Activated T-helper 1 cell treated with anti-CD3 and anti-CD28 coated beads, Interleukin-2, amount 50 U/mL, for 16 hours (primary cell): ENCODE measurements around the gene C1QTNF12.
A peak's percentile ranks its signal among the peaks of the same experiment; 100 is the strongest.

Experiments used
- DNase-seq, 2 donors: peaks; one replicate each; pipeline ENCODE4 v3.0.0-alpha.2; 2020; ENCODE audit warnings: low read depth in 1 of 2, low spot score in 1 of 2

C1QTNF12 gene

DNA sequence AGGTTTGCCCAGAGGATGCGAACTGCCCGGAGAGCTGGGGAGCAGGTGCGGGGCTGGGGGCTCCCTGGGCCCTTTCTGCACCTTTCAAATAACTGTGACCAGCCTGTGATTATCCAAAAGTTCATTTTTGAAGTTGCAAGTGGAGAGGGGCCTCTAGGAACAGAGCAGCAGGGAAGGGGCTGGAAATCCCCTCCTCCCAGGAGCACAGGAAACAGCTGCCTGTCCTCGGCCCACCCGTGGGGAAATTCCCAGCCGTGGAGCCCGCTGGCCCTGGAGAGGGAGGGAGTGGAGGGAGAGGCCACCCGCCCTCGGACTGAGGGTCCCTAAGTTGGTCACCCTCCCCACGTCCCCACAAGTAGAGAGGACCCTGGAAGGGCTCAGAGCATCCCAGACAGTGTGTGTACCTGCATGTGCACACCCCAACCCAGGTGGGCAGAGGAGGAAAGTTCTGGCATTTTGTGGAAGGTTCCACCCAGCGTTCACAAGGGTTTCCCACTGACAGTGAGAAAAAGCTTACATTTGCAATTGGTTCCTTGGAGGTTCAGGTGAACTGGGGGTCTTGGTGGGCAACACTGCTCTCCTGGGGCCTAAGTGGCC lies 31.3 kb downstream of the C1QTNF12 start:
- no peak for DNase-seq

DNA sequence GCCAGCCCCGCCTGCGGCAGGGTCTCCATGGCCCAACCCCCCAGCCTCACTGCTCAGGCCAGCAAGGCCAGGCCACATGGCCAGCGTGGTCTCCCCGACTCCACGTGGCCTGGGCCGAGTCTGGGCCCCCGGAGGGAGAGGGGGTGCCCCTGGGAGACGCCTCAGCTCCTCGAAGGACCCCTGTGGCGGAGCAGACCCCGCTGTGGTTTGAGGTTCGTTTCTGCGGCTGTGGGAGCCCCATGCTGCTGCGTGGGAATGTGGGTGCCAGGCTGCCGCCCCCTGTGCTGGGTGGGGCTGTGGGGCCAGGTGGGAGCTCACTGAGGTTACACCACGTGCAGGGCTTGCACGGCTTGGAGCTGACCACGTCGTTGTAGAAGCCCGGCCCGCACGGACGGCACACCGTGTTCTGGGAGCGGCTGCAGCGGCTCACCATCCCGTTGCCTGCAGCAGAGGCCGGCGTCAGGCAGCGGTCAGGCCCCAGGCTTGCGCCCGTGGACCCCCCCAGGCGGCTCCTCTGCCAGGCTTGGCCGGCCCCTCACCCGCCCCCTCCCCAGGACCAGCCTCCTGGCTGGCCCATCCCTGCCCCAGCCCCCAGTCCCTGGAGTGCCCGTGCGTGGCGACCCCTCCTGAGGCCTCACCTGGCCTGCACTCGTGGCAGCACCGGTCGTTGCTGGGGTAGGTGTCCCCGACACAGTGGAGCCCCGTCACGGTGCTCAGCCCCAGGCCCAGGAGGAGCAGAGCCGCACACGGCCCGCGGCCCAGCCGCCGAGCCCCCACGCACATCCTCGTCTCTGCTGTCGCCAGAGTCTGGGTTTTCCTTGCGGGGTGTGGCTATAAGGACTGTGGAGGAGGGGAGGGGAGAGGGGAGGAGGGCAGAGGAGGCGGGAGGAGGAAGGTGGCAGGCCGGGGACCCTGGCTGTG lies 32.9 kb downstream of the C1QTNF12 start, which contains the start of gene TNFRSF4:
TNFRSF4 (minus strand) TSS at position 809 of the 921 bp plus-strand sequence; CDS start at position 783, 26 bp downstream.
- no peak for DNase-seq

DNA sequence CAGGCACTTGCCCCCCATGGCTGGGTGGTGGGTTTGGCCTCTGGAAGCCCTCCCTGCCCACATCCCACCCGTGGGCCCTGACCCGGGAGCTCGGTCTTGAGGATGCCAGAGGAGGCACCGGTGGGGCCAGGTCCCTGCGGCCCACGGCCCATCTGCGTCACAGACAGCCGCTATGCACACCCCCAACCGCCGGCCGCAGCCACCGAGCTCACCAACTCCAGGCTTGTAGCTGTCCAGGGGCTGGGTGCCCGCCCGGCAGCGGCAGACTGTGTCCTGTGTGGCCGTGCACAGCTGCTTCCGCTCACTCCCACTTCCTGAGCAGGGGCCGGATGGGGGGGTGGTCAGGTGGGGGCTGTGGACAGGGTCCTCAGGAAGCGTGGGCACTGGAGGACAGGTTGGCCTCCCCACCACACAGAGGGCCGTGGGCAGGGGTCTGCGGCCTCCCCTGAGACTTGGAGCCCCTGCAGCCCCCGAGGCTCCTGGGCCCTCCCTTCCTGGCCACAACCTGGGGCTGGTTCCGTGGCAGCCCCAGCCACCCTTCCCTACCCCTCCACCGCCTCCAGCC lies 33.7 kb downstream of the C1QTNF12 start:
- DNase-seq: no peak

DNA sequence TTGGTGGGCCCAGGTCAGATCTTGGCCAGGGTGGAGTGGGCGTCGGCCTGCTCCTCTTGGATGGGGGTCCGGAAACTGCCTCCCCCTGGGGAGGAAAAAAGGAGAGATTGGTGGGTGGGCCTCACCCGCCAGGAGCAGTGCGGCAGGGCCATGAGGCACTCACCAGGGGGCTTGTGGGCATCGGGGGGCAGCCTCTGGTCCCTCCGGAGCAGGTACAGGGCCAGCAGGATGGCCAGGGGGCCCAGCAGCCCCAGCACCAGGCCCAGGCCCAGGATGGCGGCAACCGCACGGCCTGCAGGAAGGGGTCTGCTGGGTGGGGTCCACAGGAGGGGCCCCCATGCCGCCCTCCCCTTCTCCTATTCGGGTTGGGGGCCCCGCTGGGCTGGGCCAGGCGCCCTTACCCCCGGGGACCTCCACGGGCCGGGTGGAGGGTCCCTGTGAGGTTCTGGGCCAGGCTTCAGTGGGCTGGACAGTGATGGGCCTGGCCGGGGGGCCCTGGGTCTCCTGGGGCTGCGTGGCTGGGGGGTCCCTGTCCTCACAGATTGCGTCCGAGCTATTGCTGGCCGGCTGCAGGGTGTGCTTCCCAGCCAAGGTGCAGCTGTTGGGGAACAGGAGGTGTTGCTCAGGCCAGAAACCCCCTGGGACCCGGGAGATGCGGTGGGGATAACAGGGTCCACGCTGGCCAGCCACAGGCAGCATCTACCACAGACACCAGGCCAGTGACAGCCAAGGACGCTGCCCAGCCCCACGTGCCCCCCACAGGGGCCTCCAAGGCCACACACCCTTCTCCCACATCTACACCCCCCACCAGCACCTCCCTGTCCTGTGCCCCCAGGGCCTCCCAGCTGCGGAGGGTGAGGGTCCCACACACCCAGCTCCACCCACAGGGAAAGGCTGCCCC lies 34.7 kb downstream of the C1QTNF12 start:
- no peak for DNase-seq

DNA sequence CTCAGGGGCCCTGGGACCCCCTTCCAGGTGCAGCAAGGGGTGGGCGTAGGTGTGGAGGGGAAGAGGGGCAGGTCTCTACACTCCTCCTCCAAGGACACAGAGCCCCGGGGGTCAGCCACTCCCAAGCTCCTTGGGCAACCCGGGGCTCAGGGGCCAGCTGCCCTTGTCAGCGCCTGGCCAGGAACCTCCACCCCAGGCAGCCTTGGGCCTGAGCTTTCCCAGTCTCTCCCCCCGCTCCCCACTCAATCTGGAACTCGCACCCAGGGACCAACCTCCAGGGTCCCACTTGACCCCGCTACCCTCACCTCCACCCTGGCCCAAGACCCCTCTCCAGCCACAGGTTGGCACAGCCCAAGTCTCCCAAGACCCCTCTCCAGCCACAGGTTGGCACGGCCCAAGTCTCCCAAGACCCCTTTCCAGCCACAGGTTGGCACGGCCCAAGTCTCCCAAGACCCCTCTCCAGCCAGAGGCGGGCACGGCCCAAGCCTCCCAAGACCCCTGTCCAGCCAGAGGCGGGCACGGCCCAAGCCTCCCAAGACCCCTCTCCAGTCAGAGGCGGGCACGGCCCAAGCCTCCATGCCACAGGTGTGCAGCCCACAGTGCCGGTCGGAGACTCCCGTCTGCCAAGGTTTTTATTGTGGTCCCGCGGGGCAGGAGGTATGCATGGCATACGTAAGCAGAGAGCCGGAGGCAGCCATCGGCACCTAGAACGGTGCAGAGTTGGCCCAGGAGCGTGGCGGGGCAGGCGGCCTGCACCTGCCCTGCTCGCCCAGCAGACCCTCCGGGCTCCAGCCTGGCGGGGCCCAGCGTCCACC lies 35.6 kb downstream of the C1QTNF12 start:
- DNase-seq: no peak

DNA sequence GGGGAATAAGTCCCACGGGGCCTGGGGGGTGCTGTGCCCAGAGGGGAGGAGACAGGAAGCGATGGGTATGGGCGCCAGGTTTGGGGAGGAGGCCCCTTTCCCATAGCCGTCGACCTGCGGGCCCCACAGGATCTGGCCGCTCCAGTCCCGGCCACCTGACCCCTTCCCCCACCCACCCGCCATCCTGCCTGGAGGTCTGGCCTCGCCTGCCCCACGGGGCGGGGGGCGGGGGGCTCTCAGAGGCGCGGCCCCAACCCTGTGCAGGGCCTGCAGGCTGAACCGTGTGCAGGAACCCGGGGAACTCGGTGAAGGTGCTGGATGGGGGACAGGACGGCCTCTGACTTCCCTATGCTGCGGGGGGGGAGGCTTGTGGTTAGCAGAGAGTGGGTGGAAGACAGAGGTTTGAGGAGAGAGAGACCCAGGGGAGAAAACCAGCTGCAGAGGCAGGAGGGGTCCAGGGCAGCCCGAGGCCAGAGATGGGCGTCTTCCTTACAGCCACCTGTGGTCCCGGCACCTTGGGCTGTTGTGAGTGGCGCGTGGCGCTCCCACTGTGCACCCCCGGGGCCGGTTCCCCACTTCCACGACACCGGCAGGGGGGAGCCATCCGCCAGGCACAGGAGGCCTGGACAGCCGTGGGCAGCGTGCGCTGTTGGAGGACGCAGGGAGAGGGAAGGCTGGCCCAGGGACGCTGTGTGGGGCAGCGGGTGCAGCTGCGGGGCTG lies 37.6 kb downstream of the C1QTNF12 start:
- DNase-seq: no peak

DNA sequence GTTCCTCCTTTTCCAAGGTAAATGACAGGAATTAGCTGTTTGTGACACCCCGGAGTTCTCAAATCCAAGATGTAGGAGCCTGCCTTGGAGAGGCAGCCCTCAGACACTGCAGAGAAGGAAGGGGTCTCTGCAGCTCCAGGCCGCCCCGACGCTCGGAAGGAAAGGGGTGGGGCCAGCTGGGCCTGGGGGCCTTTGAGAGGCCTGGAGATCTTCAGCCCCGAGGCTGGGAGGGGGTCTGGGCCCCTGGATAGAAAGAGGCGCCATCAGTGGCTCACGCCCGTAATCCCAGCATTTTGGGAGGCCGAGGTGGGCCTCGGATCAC lies 39.0 kb downstream of the C1QTNF12 start:
- DNase-seq: no peak

DNA sequence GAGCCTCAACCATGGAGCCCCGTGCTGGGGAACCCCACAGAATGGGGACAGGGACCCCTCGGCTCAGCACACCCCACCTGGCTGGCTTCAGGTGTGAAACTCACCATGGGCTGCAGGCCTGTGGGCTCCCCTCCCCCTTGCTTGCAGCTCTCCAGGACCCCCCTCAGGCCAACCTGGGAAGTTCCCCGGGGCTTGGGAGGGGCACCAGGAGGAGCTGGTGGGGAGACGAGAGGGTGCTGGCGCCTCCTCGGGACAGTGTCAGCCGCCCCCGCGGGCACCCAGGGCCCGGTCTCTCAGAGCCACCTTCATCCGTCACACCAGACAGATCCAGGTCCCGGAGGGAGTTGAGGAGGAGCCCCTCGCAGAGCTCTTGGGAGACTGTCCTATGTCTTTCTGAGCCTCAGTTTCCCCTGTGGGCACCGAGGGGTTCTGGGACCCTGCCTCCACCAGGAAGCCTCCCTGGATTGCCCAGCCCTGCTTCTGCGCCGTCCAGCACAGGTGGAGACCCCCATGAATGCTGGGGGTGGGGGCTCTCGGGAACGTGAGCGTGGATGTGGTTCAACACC lies 39.5 kb downstream of the C1QTNF12 start:
- DNase-seq: no peak

DNA sequence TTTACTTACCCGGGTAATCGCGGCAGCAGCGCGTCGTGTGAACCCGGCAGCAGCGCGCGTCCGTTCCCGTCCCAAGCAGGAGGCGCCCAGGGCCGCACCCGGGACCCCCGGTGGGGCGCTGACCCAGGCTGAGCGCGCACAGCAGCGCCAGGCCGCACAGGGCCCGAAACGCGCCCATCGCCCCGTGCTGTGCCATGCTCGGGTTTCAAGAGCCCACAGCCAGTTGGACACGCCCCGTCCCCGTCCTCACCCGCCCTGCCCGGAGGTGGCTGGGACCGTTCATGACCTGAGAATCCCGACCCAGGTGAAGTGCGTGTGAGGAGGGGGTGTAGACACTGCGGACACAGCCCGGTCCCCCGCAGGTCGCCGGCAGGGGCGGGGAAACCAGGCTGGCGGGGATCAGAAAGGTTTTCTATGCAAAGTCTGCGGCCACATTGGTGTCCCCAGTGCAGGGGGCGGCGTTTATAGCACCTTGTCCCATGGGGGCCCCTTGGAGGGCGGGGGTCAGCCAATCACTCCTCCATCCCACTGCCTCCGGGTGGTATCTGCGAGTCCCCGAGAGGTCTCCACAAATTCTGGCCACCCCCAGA lies 40.1 kb downstream of the C1QTNF12 start, which contains the start of gene TNFRSF18:
TNFRSF18 (minus strand) TSS at position 217 of the 590 bp plus-strand sequence; CDS start at position 196, 21 bp downstream.
- no peak for DNase-seq

DNA sequence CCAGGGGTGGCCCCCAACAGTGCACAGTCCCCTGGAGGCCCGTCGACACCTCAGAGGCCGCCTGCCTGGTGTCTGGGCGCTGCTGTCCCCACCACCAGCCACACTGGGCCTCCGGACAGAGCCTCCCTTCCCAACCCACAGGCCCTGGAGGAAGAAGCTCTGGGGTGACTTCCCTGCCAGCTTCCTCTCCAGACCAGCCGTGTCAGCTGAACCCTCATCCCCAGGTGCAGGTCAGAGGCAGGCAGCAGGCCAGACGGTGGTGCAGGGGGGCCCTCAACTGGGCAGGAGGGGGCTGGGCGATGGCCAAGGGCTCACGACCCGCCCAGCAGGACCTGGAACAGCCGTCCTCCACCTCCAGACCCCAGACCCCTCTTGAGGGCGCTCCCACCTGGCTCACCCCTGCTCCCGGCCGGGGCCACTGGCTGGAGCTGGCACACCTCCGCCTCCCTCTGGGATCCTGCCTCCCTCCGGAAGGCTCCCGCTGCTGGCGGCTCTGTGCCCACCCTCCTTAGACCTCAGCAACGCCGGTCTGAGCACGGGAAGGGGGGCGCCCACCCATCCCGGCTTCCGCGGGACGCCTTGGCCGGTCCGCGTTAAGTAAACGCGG lies 40.6 kb downstream of the C1QTNF12 start:
- no peak for DNase-seq

DNA sequence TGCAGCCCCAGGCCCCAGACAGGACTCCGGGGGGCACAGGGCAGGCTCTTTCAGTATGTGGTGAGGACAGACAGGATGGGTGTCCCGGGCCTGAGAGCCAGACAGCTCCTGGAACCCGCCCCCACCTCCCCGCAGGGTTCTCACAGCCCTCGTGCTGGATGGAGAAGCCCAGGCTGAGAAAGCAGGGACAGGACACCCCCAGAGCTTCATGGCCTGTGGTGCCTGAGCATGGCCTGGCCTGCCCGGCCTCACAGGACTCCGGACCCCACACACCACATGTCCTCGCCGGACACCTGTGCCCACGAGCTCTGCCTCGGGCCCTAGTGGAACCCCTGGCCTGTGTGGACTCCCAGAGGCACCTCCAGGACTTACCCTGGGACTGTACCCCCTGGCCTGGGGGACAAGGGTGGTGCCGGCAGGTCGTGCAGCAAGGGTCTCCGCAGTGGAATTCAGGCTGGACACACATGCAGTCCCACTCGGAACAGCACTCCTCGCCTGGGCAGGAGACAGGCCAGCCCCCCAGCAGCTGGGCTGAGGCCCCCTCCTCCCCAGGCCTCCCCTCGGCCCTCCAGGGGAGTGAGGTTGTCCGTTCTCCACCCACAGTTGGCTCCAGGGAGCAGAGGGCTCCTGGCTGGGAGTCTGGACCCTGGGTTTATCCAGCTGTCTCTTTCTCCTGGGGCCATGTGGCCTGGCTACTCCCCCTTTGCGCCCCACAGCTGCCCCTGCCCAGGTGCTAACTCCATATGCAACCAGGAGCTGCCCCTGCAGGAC lies 41.3 kb downstream of the C1QTNF12 start:
- no peak for DNase-seq

DNA sequence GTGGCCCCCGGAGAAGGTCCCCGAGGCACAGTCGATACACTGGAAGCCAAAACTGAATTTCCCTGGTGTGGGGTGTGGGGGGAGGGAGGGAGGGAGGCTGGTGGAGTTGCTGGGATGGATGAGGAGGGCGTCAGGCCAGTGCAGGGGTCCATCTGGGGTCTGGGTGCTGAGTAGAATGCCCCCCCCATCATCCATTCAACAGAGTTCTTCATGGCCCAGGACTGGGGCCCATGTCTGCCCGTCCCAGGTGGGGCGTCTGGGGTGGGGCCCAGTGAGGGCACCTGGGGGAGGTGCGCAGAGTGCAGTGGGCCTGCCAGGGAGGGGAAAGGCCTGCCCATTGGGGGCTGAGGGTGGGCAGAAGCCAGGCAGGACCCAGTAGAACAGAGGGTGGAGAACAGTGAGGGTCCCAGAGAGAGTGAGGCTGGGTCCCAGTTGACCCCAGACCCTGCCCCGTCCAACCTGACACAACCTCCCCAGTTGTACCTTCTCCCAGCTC lies 42.0 kb downstream of the C1QTNF12 start:
- no peak for DNase-seq

DNA sequence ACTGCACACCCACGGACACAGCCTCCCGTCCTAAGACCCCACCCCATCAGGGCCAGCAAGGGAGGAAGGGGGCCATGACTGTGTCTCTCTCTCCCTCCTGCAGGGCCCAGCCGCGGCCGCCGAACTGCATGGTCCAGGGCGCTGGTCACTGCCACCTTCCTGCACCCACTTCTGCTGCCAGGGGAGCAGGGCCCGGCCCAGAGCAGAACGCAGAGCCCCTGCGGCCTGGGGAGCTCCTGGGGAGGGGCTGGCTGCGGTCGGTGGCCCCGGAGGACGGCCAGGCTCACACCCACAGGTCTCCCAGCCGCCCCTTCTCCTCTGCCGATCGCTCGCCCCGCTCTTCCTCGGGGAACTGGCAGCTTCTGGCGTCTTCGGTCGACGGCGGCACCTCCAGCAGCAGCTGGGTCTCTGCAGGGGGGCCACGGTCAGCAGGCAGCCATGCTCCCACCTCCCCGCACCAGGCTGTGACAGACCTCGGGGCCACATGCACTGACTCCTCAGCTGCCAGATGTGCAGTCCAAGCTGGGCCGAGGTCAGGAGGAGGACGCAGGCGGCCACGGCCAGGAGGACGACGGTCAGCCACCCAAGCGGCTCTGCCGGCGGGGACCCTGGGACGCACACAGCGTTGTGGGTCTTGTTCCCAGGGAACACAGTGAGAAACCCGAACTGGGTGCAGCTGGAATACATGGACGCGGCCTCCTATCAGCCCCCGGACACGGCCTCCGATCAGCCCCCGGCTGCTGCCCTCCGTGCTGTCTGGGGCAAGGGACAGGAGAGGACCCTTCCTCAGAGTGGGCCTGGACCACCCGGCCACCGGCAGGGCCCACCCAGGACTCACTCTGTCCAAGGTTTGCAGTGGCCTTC lies 42.7 kb downstream of the C1QTNF12 start:
- DNase-seq: no peak

DNA sequence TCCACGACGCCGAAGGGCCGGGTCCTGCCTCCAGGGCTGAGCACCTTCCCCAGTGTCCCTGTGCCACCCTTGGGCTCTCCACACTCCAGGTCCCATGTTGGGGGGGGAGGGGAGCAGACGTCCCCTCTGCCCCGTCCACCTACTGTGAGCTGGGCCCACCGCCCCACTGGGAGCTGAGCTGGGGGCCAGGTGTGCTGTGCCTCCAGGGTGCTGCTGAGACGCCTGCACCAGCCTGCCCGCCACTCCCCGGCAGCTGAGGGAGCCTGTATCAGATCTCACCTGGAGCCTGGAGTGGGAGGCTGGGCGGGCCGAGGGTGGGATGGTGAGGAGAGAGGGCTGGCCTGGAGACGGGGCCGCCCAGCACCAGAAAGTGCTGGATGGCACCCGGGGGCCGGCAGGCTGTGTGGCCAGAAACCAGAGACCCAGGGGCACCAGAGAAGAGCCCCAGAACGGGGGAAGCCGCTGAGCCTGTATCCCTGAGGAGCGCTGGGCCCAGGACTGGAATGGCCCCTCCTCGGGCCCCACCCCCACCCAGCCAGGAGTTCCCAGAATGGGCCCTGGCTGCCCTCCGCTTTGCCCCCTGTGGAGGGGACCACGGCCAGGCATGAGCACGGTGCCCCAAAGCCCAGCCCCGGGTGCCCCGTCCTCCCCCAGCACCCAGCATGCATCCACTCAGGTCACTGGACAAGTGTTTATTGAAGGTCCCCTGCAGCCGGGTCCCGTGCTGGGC lies 43.5 kb downstream of the C1QTNF12 start:
- no peak for DNase-seq

DNA sequence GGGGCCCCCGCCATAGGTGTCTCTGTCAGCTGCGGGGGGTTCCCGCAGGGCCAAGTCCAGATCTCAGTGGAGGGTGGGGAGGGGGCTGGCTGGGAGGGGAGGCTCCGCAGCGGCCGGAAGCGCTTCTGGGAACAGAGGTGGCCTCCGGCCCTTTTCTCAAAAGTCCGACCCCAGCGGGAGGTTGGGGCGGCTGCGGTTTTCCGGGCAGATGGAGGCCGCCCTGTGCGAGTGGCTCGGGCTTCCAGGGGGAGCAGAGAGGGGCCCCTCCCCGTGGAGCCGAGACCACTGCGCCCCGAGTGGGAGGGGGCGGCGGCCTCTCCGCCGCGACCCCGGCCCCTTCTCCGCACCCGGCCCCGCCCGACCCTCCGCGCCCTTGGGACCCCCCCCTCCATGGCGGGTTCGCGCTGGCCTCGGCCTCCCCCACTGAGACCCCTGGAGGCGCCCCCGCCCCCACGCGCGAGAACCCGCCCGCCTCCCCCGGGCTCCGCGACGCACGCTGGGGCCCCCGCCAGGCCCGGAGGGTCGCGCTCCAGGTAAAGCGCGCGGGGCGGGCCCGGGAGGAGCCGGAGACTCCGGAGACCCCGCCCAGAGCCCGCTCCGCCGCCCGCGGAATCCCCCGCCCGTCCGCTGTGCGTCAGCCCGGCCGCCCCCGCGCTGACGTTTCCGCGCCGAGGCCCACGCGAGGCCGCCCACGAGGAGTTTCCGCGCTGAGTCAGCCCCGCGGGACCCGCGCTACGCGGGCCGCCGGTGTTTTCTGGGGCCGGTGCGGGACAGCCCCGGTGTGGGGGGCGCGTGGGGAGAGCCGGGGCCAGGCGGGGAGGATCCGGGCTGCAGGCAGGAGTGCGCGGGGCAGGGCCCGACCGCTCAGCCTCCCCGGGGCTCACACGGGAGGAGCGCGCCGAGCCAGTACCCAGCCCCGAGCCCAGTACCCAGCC lies 45.4 kb downstream of the C1QTNF12 start:
- peak; percentile 63 to 90 for DNase-seq
